ENCODE measurements around the gene AGPAT3.

Gene AGPAT3

GRCh38 chr21:44012474-44013379 lies 147.7 kb downstream of the AGPAT3 start (continued):
- TF ChIP-seq ZNF704 (tag by site-specific recombination; IDR thresholded peaks at IDR 0.05) = no peak
- no peak for TF ChIP-seq BCL6B (tag by site-specific recombination; IDR thresholded peaks at IDR 0.05)
- TF ChIP-seq FEZF1 (tag by site-specific recombination; IDR thresholded peaks at IDR 0.05) = no peak
- TF ChIP-seq WT1 (tag by site-specific recombination; IDR thresholded peaks at IDR 0.05) = no peak
- no peak for TF ChIP-seq ZNF391 (tag by site-specific recombination; IDR thresholded peaks at IDR 0.05; ENCODE audit: borderline replicate concordance, low read depth)
- TF ChIP-seq ZNF645 (tag by site-specific recombination; IDR thresholded peaks at IDR 0.05) = no peak
- TF ChIP-seq TRIM28 (IDR thresholded peaks at IDR 0.05; ENCODE audit: borderline replicate concordance, low read length) = no peak
- no peak for TF ChIP-seq ZNF776 (tag by site-specific recombination; IDR thresholded peaks at IDR 0.05; ENCODE audit: borderline replicate concordance)
- TF ChIP-seq ZNF416 (tag by site-specific recombination; IDR thresholded peaks at IDR 0.05) = no peak
- no peak for TF ChIP-seq ZBTB7A (tag by site-specific recombination; IDR thresholded peaks at IDR 0.05; ENCODE audit: low read depth)
- TF ChIP-seq ZNF544 (tag by site-specific recombination; IDR thresholded peaks at IDR 0.05) = no peak
- no peak for TF ChIP-seq ZNF518A (tag by site-specific recombination; conservative IDR thresholded peaks at IDR 0.05; ENCODE audit: low read depth)
- no peak for TF ChIP-seq GLI4 (tag by site-specific recombination; IDR thresholded peaks at IDR 0.05)
- TF ChIP-seq ZNF280D (tag by site-specific recombination; IDR thresholded peaks at IDR 0.05) = no peak
- no peak for TF ChIP-seq ZNF768 (tag by site-specific recombination; IDR thresholded peaks at IDR 0.05)
- TF ChIP-seq BCL11A (tag by site-specific recombination; IDR thresholded peaks at IDR 0.05; ENCODE audit: low read depth) = peak; percentile 75; the same call in 1 of the 2 replicates
- no peak for TF ChIP-seq ATF2 (tag by site-specific recombination; IDR thresholded peaks at IDR 0.05; ENCODE audit: low read depth)
- no peak for TF ChIP-seq ZNF629 (tag by site-specific recombination; IDR thresholded peaks at IDR 0.05)
- TF ChIP-seq ZBTB6 (tag by site-specific recombination; IDR thresholded peaks at IDR 0.05) = no peak
- TF ChIP-seq KLF1 (tag by site-specific recombination; IDR thresholded peaks at IDR 0.05) = peak; percentile 85
- no peak for TF ChIP-seq SCRT1 (tag by site-specific recombination; IDR thresholded peaks at IDR 0.05; ENCODE audit: borderline replicate concordance)
- no peak for TF ChIP-seq REPIN1 (tag by site-specific recombination; IDR thresholded peaks at IDR 0.05; ENCODE audit: low read depth)
- TF ChIP-seq ZNF114 (tag by site-specific recombination; IDR thresholded peaks at IDR 0.05) = no peak
- TF ChIP-seq YY1 (tag by site-specific recombination; IDR thresholded peaks at IDR 0.05) = no peak
- peak; percentile 92 for TF ChIP-seq KLF8 (tag by site-specific recombination; IDR thresholded peaks at IDR 0.05)
